ENCODE measurements around the gene FRMPD1. TPM values are rescaled to one million over a fixed set of nuclear protein-coding genes. Genes with fewer than 3 reads are reported as not detected.
A peak's percentile ranks its signal among the peaks of the same experiment; 100 is the strongest.

Gene FRMPD1
- total RNA-seq, 2 experiments from 2014 or later: not detected

DNA sequence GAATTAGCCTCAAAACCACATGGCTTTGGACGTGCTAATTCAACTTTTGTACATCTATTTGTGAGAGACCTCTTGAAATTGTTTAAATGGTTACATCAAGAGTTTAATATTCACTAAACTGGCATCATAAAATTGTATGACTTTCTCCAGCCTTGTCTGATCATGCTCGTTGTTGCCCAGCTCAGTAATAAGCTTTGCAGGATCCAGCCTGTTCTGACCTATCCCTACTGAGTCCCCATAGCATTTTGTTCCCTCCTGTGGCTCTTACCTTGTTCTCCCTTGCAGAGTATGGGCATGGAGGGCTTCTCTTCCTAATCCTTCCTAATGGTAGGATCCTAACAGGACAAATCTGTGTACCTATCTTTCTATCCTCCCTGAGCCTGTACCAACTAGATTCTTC lies 127.8 kb downstream of the FRMPD1 start:
- no peak overlapping the region for H3K4me3 Mint-ChIP-seq
- ChIA-PET CTCF (no interaction called here), POLR2A (no interaction called here)
- no peak overlapping the region for H3K27ac Mint-ChIP-seq
- H3K36me3 Mint-ChIP-seq: peaks cover 53% of the 10 kb centered on the region
- H3K4me1 Mint-ChIP-seq (ENCODE audit: low read depth): peaks cover 28% of the 10 kb centered on the region
- intact Hi-C loops (cut with micrococcal nuclease): no loop called here
- no peaks in the 10 kb centered on the region for H3K9me3 Mint-ChIP-seq
- H3K27me3 Mint-ChIP-seq: no peaks in the 10 kb centered on the region
- DNase-seq: no peak

DNA sequence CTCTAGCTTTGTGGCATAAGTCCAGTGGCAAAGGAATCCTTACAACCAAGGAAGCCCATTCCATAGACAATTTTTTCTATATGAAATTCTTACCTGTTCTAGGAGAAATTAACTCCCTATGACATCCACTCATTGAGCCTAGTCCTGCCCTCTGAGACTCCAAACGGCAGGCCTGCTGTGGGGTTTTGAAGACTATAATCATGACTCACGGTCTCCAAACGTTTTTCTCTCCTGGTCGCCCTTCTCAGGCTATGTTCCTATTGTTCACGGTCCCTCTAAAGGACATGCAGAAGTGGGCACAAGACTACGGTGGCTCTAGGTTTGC lies 133.5 kb downstream of the FRMPD1 start:
- peak overlapping the region; percentile 93 for H3K27ac Mint-ChIP-seq

DNA sequence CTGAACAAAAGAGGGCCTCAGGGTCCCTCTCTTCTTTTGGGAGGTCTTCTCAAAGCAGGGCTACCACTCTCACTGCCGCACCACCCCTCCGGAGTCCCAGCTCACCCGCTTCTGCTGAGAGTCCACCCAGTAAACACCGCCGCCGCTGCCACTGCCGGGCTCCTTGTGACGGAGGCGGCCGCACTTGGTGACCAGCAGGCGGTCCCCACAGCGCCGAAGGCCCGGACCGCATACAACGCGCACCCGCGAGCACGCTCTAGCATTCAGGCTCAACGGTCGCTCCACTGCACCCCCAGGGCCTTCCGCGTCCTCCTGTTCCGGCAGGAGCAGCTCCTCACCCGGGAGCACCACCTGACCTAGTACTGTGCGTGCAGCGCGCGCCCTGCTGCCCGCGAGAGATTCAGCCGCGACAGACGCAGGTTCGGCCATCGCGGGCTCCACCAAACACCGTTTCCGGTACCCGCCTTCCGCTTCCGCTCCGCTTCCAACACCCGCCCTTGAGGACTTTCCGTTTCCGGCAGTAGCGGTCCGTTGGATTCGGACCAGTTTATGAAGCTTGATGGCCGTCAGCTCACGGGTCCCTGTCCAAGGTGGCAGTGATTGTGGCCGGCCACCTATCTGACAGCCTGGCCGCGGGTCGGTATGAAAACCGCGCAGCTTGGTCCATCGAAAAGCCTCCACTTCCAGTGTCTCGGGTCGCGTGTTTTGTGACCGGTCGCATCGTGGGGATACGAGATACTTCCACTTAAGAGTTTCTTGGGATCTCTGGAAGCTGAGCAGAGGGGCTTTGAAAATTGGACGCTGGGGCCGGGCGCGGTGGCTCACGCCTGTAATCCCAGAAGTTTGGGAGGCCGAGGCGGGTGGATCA lies 134.1 kb downstream of the FRMPD1 start, which contains the start of gene EXOSC3:
EXOSC3 (minus strand) TSS at position 449 of the 868 bp plus-strand sequence; CDS start at position 429, 20 bp downstream.
- no peaks in the 10 kb centered on the region for H3K9me3 Mint-ChIP-seq
- POLR2A ChIA-PET: interaction anchor here (0.8 to 3.3 kb wide), 8 partner anchors 13 to 585 kb away, joined by 3 to 28 read pairs (median 4); partner anchors contain the start of genes DCAF10, TOMM5 and TRMT10B
- intact Hi-C loops (cut with micrococcal nuclease): loop anchor here (1.0 to 10.0 kb wide), 5 partner anchors 15 to 300 kb away; partner anchors contain the start of genes DCAF10, POLR1E and TRMT10B
- peak within 1 kb of the TSS; percentile 93 for H3K27ac Mint-ChIP-seq
- H3K4me3 Mint-ChIP-seq: peak within 1 kb of the TSS; percentile 98
- CTCF ChIA-PET: interaction anchor here (1.0 to 1.1 kb wide), 3 partner anchors 11 to 118 kb away, joined by 3 read pairs; no protein-coding TSS in a partner anchor
- peaks cover 38% of the 10 kb centered on the region for H3K4me1 Mint-ChIP-seq (ENCODE audit: low read depth)
- peak; percentile 93 for DNase-seq
- peaks cover 34% of the 10 kb centered on the region for H3K36me3 Mint-ChIP-seq
- H3K27me3 Mint-ChIP-seq: no peaks in the 10 kb centered on the region

More for the DNA sequence above, 133.5 kb downstream of the FRMPD1 start:
- intact Hi-C loops (cut with micrococcal nuclease): loop anchor here (10.0 kb wide), 1 partner anchor 51 kb away; no protein-coding TSS in a partner anchor
- Mint-ChIP-seq H3K4me3 (peak overlapping the region; percentile 98), H3K4me1 (ENCODE audit: low read depth) (peaks cover 38% of the 10 kb centered on the region), H3K9me3 (no peaks in the 10 kb centered on the region), H3K36me3 (peaks cover 36% of the 10 kb centered on the region), H3K27me3 (no peaks in the 10 kb centered on the region)
- ChIA-PET POLR2A (interaction anchor here (0.8 to 3.3 kb wide), 9 partner anchors 14 to 585 kb away, joined by 3 to 28 read pairs (median 3); partner anchors contain the start of genes DCAF10, TOMM5 and TRMT10B), CTCF (interaction anchor here (1.1 kb wide), 1 partner anchor 10 kb away, joined by 3 read pairs; no protein-coding TSS in a partner anchor)
- peak; percentile 23 for DNase-seq

DNA sequence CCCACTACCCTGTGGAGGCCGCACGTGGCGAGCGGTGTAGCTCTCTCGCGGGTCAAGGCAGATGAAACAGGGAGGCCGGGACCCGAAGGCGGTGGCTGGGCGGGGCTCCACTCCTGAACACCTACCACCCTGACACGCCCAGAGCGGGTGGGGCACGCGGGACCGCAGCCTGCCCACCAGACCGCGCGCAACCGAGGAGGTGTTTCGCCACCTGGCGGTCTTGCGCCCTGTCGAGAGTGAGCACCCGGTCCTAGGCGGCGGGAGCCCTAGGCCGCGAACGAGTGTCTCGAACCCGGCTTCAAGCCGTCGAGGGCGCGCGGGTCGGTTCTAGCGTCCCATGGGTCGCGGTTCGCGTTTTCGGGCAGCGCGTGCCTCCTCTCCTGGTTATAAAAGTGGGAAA lies 136.3 kb downstream of the FRMPD1 start:
- CTCF ChIA-PET: no interaction called here

DNA sequence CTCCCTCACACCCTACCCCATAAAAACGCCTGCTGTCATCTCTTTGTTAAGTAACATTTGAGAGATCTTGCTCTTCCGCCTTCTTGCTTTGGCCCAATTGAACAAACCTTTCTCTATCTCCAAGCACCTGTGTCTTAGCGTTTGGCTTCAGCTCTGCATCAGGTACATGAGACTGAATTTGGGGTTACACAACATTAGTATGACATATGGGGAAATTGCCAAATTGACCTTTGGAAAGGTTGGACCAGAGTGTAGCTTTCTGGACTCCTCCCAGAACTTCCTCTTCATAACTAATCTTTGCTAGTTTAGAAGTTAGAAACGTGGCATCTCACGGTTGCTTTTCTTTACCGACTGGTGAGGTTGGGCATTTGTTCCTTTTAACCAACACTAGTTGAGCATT lies 137.6 kb downstream of the FRMPD1 start:
- CTCF ChIA-PET: no interaction called here
- POLR2A ChIA-PET: interaction anchor here (1.2 kb wide), 1 partner anchor 12 kb away, joined by 3 read pairs; the partner anchor contains the start of gene DCAF10
- Mint-ChIP-seq H3K4me1 (ENCODE audit: low read depth) (peaks cover 11% of the 10 kb centered on the region), H3K27ac (no peak overlapping the region), H3K27me3 (no peaks in the 10 kb centered on the region), H3K36me3 (peaks cover 9% of the 10 kb centered on the region), H3K9me3 (no peaks in the 10 kb centered on the region), H3K4me3 (no peak overlapping the region)
- intact Hi-C loops (cut with micrococcal nuclease): loop anchor here (10.0 kb wide), 1 partner anchor 46 kb away; no protein-coding TSS in a partner anchor
- DNase-seq: no peak

More for the DNA sequence above, 136.3 kb downstream of the FRMPD1 start:
- Mint-ChIP-seq H3K36me3 (peaks cover 19% of the 10 kb centered on the region), H3K27me3 (no peaks in the 10 kb centered on the region), H3K4me1 (ENCODE audit: low read depth) (peaks cover 22% of the 10 kb centered on the region), H3K9me3 (no peaks in the 10 kb centered on the region), H3K27ac (no peak overlapping the region), H3K4me3 (no peak overlapping the region)
- peak; percentile 18 for DNase-seq
- intact Hi-C loops (cut with micrococcal nuclease): loop anchor here (10.0 kb wide), 1 partner anchor 48 kb away; no protein-coding TSS in a partner anchor
- POLR2A ChIA-PET: interaction anchor here (1.0 kb wide), 1 partner anchor 13 kb away, joined by 3 read pairs; the partner anchor contains the start of gene DCAF10

GRCh38 chr9:37790096-37790495 lies 139.3 kb downstream of the FRMPD1 start:
- Mint-ChIP-seq H3K9me3 (no peaks in the 10 kb centered on the region), H3K4me3 (no peak overlapping the region), H3K27me3 (no peaks in the 10 kb centered on the region), H3K4me1 (ENCODE audit: low read depth) (peaks cover 4% of the 10 kb centered on the region), H3K36me3 (peaks cover 4% of the 10 kb centered on the region), H3K27ac (no peak overlapping the region)
- intact Hi-C loops (cut with micrococcal nuclease): no loop called here
- POLR2A ChIA-PET: no interaction called here
- CTCF ChIA-PET: interaction anchor here (1.2 kb wide), 1 partner anchor 42 kb away, joined by 3 read pairs; no protein-coding TSS in a partner anchor
- no peak for DNase-seq

GRCh38 chr9:37792122-37792521 lies 141.4 kb downstream of the FRMPD1 start:
- no peaks in the 10 kb centered on the region for H3K9me3 Mint-ChIP-seq

GRCh38 chr9:37796232-37796631 lies 145.5 kb downstream of the FRMPD1 start:
- Mint-ChIP-seq H3K27me3 (no peaks in the 10 kb centered on the region), H3K36me3 (peaks cover 2% of the 10 kb centered on the region), H3K9me3 (no peaks in the 10 kb centered on the region), H3K4me1 (ENCODE audit: low read depth) (peaks cover 15% of the 10 kb centered on the region), H3K4me3 (no peak overlapping the region), H3K27ac (no peak overlapping the region)
- DNase-seq: no peak
- ChIA-PET CTCF (no interaction called here), POLR2A (no interaction called here)
- intact Hi-C loops (cut with micrococcal nuclease): no loop called here

More at GRCh38 chr9:37792122-37792521, 141.4 kb downstream of the FRMPD1 start:
- POLR2A ChIA-PET: no interaction called here
- no peak for DNase-seq
- Mint-ChIP-seq H3K27me3 (no peaks in the 10 kb centered on the region), H3K27ac (no peak overlapping the region), H3K36me3 (peaks cover 4% of the 10 kb centered on the region), H3K4me3 (no peak overlapping the region), H3K4me1 (ENCODE audit: low read depth) (no peaks in the 10 kb centered on the region)
- CTCF ChIA-PET: no interaction called here
- intact Hi-C loops (cut with micrococcal nuclease): no loop called here

Other genes starting within 250 kb of the FRMPD1 start
- gene GRHPR, start 228.3 kb upstream of the FRMPD1 start, total RNA-seq: 10 to 100 TPM; 84.1 to 85.0 TPM
- 1 to 10 TPM; 8.3 to 9.3 TPM for gene ZBTB5, start 185.5 kb upstream of the FRMPD1 start, total RNA-seq
- gene POLR1E, start 165.0 kb upstream of the FRMPD1 start, total RNA-seq: 10 to 100 TPM; 56.7 to 58.0 TPM
- 1 to 10 TPM; 3.6 to 3.9 TPM for gene FBXO10, start 74.6 kb upstream of the FRMPD1 start, total RNA-seq
- 100 to 1,000 TPM; 146 to 147 TPM for gene TOMM5, start 58.4 kb upstream of the FRMPD1 start, total RNA-seq
- 10 to 100 TPM in 1 of 2 experiments, 1 to 10 TPM in 1; 8.7 to 11.5 TPM for gene TRMT10B, start 102.9 kb downstream of the FRMPD1 start, total RNA-seq
- 10 to 100 TPM; 97.5 to 97.9 TPM for gene EXOSC3, start 134.1 kb downstream of the FRMPD1 start, total RNA-seq
- 10 to 100 TPM; 13.8 to 17.2 TPM for gene DCAF10, start 149.8 kb downstream of the FRMPD1 start, total RNA-seq